NCI-H2171 (cell line): Measurements from ENCODE around the gene OXLD1.
A peak's percentile ranks its signal among the peaks of the same experiment; 100 is the strongest.
"Not testable (repeated sequence)": the region's sequence is repeated elsewhere in the genome, so short reads cannot be mapped to it uniquely, and the experiment has no call there.

Experiments
- DNase-seq: peaks from one replicate; lab custom pipeline; 2025; lab: John Stamatoyannopoulos, UW

Gene OXLD1

GRCh38 chr17:81683584-81684441 lies 17.4 kb upstream of the OXLD1 start, which contains the start of the genes ARL16 and HGS:
Gene ARL16 (minus strand): TSS chr17:81683797. CDS start chr17:81683753, 44 bp downstream.
Gene HGS (plus strand): TSS chr17:81684011. CDS start chr17:81684067, 56 bp downstream.
- DNase-seq = peak; percentile 98

GRCh38 chr17:81683208-81683583 lies 16.8 kb upstream of the OXLD1 start:
- no peak for DNase-seq

GRCh38 chr17:81682565-81683207 lies 16.3 kb upstream of the OXLD1 start:
- peak; percentile 56 for DNase-seq

- DNase-seq = no peak
Measured at GRCh38 chr17:81681672-81682071, 15.3 kb upstream of the OXLD1 start.

- no peak for DNase-seq
Measured at GRCh38 chr17:81680150-81680549, 13.7 kb upstream of the OXLD1 start.

GRCh38 chr17:81676906-81677305 lies 10.5 kb upstream of the OXLD1 start:
- no peak for DNase-seq

- DNase-seq = not testable (repeated sequence)
Measured at GRCh38 chr17:81675515-81676221, 9.3 kb upstream of the OXLD1 start.

GRCh38 chr17:81673561-81674258 lies 7.3 kb upstream of the OXLD1 start:
- DNase-seq = no peak

GRCh38 chr17:81672954-81673353 lies 6.5 kb upstream of the OXLD1 start:
- DNase-seq = no peak

GRCh38 chr17:81672504-81672903 lies 6.1 kb upstream of the OXLD1 start:
- DNase-seq = no peak

- no peak for DNase-seq
Measured at GRCh38 chr17:81667754-81668153, 1.3 kb upstream of the OXLD1 start.

GRCh38 chr17:81666092-81666341 lies 388 bp downstream of the OXLD1 start:
- no peak for DNase-seq

- no peak for DNase-seq
Measured at GRCh38 chr17:81665205-81666091, 957 bp downstream of the OXLD1 start.

- no peak for DNase-seq
Measured at GRCh38 chr17:81664051-81664470, 2.3 kb downstream of the OXLD1 start.

GRCh38 chr17:81662002-81662401 lies 4.4 kb downstream of the OXLD1 start:
- DNase-seq = no peak

- DNase-seq = no peak
Measured at GRCh38 chr17:81660441-81660840, 6.0 kb downstream of the OXLD1 start.

- DNase-seq = no peak
Measured at GRCh38 chr17:81659038-81659437, 7.4 kb downstream of the OXLD1 start.

- peak; percentile 30 for DNase-seq
Measured at GRCh38 chr17:81656835-81657234, 9.6 kb downstream of the OXLD1 start.

GRCh38 chr17:81656118-81656743 lies 10.2 kb downstream of the OXLD1 start, which contains the start of gene PDE6G:
Gene PDE6G (minus strand): TSS chr17:81656542. CDS start chr17:81653305, 3,237 bp downstream.
- DNase-seq = no peak

GRCh38 chr17:81655378-81656117 lies 10.9 kb downstream of the OXLD1 start:
- no peak for DNase-seq
